ENCODE results near the gene GRIFIN. TPM values are rescaled to one million over a fixed set of nuclear protein-coding genes. Genes with fewer than 3 reads are reported as not detected.

GRIFIN gene
- total and polyA plus RNA-seq, 12 donors, result not detected

DNA sequence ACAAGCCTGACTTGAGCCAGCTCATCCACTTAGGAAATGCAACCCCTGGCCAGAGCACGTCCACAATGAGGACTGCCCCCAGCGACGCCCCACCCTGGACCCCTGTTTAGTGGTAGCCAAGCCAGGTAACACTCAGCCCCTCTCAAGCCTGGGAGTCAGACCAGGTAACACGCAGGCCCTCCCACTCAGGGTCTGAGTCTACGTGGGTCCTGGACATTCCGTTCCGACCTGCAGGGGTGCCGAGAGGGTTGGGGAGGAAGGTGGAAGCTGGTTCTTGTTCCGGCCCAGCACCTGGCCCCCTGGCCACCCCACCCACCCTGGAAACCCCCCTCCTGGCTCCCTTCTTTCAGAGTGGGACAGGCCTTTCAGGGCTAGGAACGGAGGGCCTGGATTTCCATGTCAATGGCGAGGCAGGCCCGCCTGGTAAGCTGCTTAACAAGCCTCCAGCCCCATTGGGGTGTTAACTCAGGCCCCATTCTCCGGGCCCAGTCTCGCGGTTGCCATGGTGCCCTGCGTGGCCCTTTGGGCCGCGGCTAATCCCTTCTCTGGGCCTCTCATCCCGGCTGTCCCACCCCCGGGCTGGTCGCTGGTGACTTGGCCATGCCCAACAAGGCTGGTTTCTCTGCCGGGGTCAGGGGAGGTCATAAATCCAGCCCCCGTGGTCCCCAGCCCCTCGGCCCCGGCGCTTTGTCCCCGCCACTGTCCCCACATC lies 23.7 kb upstream of the GRIFIN start:
- no peaks in the 10 kb centered on the region for H3K9me3 ChIP-seq
- DNase-seq, result no peak
- TF ChIP-seq, protein P1, sequence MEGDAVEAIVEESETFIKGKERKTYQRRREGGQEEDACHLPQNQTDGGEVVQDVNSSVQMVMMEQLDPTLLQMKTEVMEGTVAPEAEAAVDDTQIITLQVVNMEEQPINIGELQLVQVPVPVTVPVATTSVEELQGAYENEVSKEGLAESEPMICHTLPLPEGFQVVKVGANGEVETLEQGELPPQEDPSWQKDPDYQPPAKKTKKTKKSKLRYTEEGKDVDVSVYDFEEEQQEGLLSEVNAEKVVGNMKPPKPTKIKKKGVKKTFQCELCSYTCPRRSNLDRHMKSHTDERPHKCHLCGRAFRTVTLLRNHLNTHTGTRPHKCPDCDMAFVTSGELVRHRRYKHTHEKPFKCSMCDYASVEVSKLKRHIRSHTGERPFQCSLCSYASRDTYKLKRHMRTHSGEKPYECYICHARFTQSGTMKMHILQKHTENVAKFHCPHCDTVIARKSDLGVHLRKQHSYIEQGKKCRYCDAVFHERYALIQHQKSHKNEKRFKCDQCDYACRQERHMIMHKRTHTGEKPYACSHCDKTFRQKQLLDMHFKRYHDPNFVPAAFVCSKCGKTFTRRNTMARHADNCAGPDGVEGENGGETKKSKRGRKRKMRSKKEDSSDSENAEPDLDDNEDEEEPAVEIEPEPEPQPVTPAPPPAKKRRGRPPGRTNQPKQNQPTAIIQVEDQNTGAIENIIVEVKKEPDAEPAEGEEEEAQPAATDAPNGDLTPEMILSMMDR (IDR thresholded peaks at IDR 0.05), result no peak
- no peaks in the 10 kb centered on the region for H3K36me3 ChIP-seq
- peaks cover 0 to 27% (median 6%) of the 10 kb centered on the region in 9 donors for H3K4me1 ChIP-seq
- intact Hi-C loops (cut with DNase I), result no loop called here
- 89 to 91% methylated on average over 26 to 27 of the region's 27 CpGs for WGBS, 2 donors
- H3K4me3 ChIP-seq, result no peak overlapping the region
- no peak overlapping the region for H3K27ac ChIP-seq
- no peak for ATAC-seq
- H3K27me3 ChIP-seq, result peaks cover 0 to 16% (median 6%) of the 10 kb centered on the region in 7 donors

- no peak overlapping the region for H3K4me3 ChIP-seq
- peaks cover 2 to 34% (median 13%) of the 10 kb centered on the region in 9 donors for H3K4me1 ChIP-seq
- intact Hi-C loops (cut with DNase I), result no loop called here
- no peaks in the 10 kb centered on the region for H3K36me3 ChIP-seq
- DNase-seq, result no peak
- ATAC-seq, result no peak
- H3K9me3 ChIP-seq, result no peaks in the 10 kb centered on the region
- TF ChIP-seq, protein P1 (IDR thresholded peaks at IDR 0.05), result no peak
- H3K27me3 ChIP-seq, result peaks cover 0 to 19% (median 6%) of the 10 kb centered on the region in 7 donors
- WGBS, 2 donors, result 87 to 93% methylated on average over 7 of the region's 7 CpGs
- H3K27ac ChIP-seq, result no peak overlapping the region
Measured at GRCh38 chr7:2499181-2499580, 23.0 kb upstream of the GRIFIN start.

GRCh38 chr7:2498708-2499107 lies 22.5 kb upstream of the GRIFIN start:
- Histone ChIP-seq H3K9me3 (no peaks in the 10 kb centered on the region), H3K36me3 (no peaks in the 10 kb centered on the region), H3K27ac (no peak overlapping the region), H3K4me3 (no peak overlapping the region), H3K27me3 (peaks cover 0 to 22% (median 6%) of the 10 kb centered on the region in 7 donors), H3K4me1 (peaks cover 6 to 36% (median 17%) of the 10 kb centered on the region in 9 donors)
- 75 to 90% methylated on average over 6 of the region's 6 CpGs for WGBS, 2 donors
- intact Hi-C loops (cut with DNase I), result no loop called here
- DNase-seq, result no peak
- ATAC-seq, result no peak
- TF ChIP-seq, protein P1 (IDR thresholded peaks at IDR 0.05), result no peak

DNA sequence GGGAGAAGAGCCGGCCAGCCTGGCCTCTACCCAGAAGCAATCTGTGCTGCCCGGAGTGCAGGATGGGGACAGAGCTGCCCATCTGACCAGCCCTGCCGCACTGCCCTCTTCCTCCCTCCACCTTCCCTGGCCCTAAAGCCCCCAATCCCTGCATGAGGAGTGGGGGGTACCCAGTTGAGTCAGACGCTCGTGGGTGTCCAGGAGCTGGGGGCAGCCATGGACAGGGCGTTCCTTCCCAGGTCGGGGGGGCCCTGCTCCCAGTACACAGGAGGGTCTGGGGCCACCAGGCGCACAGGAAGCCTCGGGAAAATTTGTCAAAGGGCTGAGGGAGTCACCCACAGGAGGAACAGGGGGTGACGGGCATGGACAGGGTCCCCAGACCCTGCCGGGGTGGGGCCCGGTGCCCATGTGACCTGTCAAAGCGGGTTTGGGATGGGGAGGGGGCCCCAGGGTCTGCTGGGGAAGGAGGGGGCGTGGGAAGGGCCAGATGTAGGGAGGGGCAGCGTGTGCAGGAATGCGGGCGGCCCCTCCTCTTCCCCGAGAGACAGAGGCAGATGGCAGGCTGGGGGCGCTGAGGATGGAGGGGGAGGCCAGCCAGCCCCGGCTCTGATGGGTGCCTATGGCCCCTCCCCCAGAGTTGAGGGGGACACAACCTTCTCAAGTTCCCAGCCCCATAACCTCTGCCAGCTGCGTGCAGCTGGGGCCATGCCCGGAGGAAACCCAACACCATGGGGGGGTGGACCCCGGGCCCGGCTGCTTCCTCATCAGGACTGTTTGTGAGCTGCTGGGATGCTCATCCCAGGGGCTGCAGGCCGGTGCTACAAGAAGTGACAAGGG lies 21.5 kb upstream of the GRIFIN start:
- no peaks in the 10 kb centered on the region for H3K36me3 ChIP-seq
- no peaks in the 10 kb centered on the region for H3K9me3 ChIP-seq
- H3K4me3 ChIP-seq, result no peak overlapping the region
- intact Hi-C loops (cut with DNase I), result no loop called here
- DNase-seq, result no peak
- no peak for ATAC-seq
- H3K27ac ChIP-seq, result no peak overlapping the region
- peaks cover 0 to 22% (median 6%) of the 10 kb centered on the region in 7 donors for H3K27me3 ChIP-seq
- H3K4me1 ChIP-seq, result peaks cover 13 to 38% (median 20%) of the 10 kb centered on the region in 9 donors
- WGBS, 2 donors, result 58% methylated on average over 25 of the region's 25 CpGs
- TF ChIP-seq, protein P1 (IDR thresholded peaks at IDR 0.05), result no peak

Measured in heart right ventricle (tissue), 16 donors.